IMR-90 (cell line): ENCODE data around the gene CDH22. TPM values are rescaled to one million over a fixed set of nuclear protein-coding genes. Genes with fewer than 3 reads are reported as not detected.

ENCODE experiments used
- ATAC-seq: fragments of 200-7000 bp; cut with Tn5 transposase; 2 replicates; pipeline ENCODE4 v1.9.1; 2020; ENCODE audit warnings: low read depth, mild to moderate bottlenecking, moderate library complexity
- BruUV-seq: library from RNA; stranded (reverse); fragments of 400-500 nt; replicated peaks from 2 replicates; lab custom pipeline; 2021; lab: Mats Ljungman, UMichigan
- CTCF ChIA-PET: fragments of 300-600 bp; formaldehyde crosslinking; extraction: SDS; loops from one replicate; lab custom pipeline; 2021; ENCODE audit warnings: antibody characterized with exemption; lab: Yijun Ruan, JAX
- POLR2A ChIA-PET: fragments of 300-600 bp; sonication (Branson Sonifier 250); formaldehyde crosslinking; loops from one replicate; lab custom pipeline; 2022; ENCODE audit warnings: antibody characterized with exemption; ENCODE audit not compliant: unreplicated experiment; lab: Charles Lee
- DNase-seq: peaks from one replicate; pipeline ENCODE4 v3.0.0; 2013
- H2AFZ ChIP-seq: replicated peaks from 2 replicates; pipeline ENCODE3; 2013; ENCODE audit warnings: low read length, mild to moderate bottlenecking; ENCODE audit not compliant: poor library complexity
- H2AK5ac ChIP-seq: 2 replicates; pipeline ENCODE4 v1.6.1; 2013; ENCODE audit warnings: low read depth, low read length, inconsistent platforms
- H2AK9ac ChIP-seq: replicated peaks from 2 replicates; pipeline ENCODE3; 2013; ENCODE audit warnings: mild to moderate bottlenecking, low read depth, low read length, moderate library complexity; ENCODE audit not compliant: poor library complexity
- H2BK120ac ChIP-seq: 2 replicates; pipeline ENCODE4 v1.6.1; 2013; ENCODE audit warnings: low read depth, low read length, inconsistent platforms
- H2BK15ac ChIP-seq: 3 replicates; pipeline ENCODE4 v1.6.1; 2013; ENCODE audit warnings: low read depth, low read length, inconsistent platforms
- H2BK20ac ChIP-seq: 2 replicates; pipeline ENCODE4 v1.6.1; 2013; ENCODE audit warnings: low read depth, mild to moderate bottlenecking, inconsistent platforms, low read length, moderate library complexity
- H2BK5ac ChIP-seq: 2 replicates; pipeline ENCODE4 v1.6.1; 2013; ENCODE audit warnings: mild to moderate bottlenecking, low read depth, low read length, inconsistent platforms; ENCODE audit not compliant: poor library complexity, severe bottlenecking
- H3K14ac ChIP-seq: replicated peaks from 2 replicates; pipeline ENCODE4 v1.6.1; 2013; ENCODE audit warnings: low read depth, low read length, inconsistent platforms
- H3K18ac ChIP-seq: 2 replicates; pipeline ENCODE4 v1.6.1; 2013; ENCODE audit warnings: low read depth, low read length, control low read depth
- H3K23ac ChIP-seq: 2 replicates; pipeline ENCODE4 v1.6.1; 2013; ENCODE audit warnings: low read depth, low read length, inconsistent platforms
- H3K27ac ChIP-seq: 2 replicates; pipeline ENCODE4 v1.5.1; 2013; ENCODE audit warnings: mild to moderate bottlenecking, control low read depth, low read length; ENCODE audit not compliant: insufficient read depth
- H3K27me3 ChIP-seq: 2 replicates; pipeline ENCODE4 v1.6.1; 2013; ENCODE audit warnings: low read length; ENCODE audit not compliant: control insufficient read depth, insufficient read depth
- H3K36me3 ChIP-seq: 2 replicates; pipeline ENCODE4 v1.6.1; 2013; ENCODE audit warnings: low read length, mixed read lengths; ENCODE audit not compliant: control insufficient read depth, insufficient read depth
- H3K4ac ChIP-seq: 2 replicates; pipeline ENCODE4 v1.6.1; 2013; ENCODE audit warnings: low read depth, low read length, inconsistent platforms
- H3K4me1 ChIP-seq: 2 replicates; pipeline ENCODE4 v1.6.1; 2013; ENCODE audit warnings: low read length, mixed read lengths; ENCODE audit not compliant: control insufficient read depth, insufficient read depth
- H3K4me2 ChIP-seq: 2 replicates; pipeline ENCODE4 v1.6.1; 2013; ENCODE audit warnings: low read depth, mild to moderate bottlenecking, control low read depth, low read length, moderate library complexity
- H3K4me3 ChIP-seq: 2 replicates; pipeline ENCODE4 v1.5.1; 2013; ENCODE audit warnings: low read depth, mild to moderate bottlenecking, control low read depth, low read length, moderate library complexity; ENCODE audit not compliant: insufficient read depth
- H3K56ac ChIP-seq: 2 replicates; pipeline ENCODE4 v1.6.1; 2013; ENCODE audit warnings: low read length, inconsistent platforms; ENCODE audit not compliant: insufficient read depth; ENCODE audit errors: extremely low read depth
- H3K79me1 ChIP-seq, 2 experiments: 2 replicates each; pipeline ENCODE4 v1.6.1; 2013; ENCODE audit warnings: low read length in 2 of 2, inconsistent platforms in 1 of 2, low read depth in 1 of 2
- H3K9ac ChIP-seq: 2 replicates; pipeline ENCODE4 v1.6.1; 2013; ENCODE audit warnings: low read depth, low read length, control low read depth
- H3K9me1 ChIP-seq: 2 replicates; pipeline ENCODE4 v1.6.1; 2013; ENCODE audit warnings: low read length, inconsistent platforms; ENCODE audit not compliant: insufficient read depth
- H3K9me3 ChIP-seq: 2 replicates; pipeline ENCODE4 v1.6.1; 2013; ENCODE audit warnings: low read length; ENCODE audit not compliant: control insufficient read depth, insufficient read depth
- H4K20me1 ChIP-seq: 2 replicates; pipeline ENCODE4 v1.6.1; 2013; ENCODE audit warnings: low read length, inconsistent platforms; ENCODE audit not compliant: insufficient read depth
- H4K5ac ChIP-seq: 2 replicates; pipeline ENCODE4 v1.6.1; 2013; ENCODE audit warnings: mild to moderate bottlenecking, low read depth, low read length, control low read depth
- H4K8ac ChIP-seq, 2 experiments: 2 replicates each; pipeline ENCODE4 v1.6.1; 2013; ENCODE audit warnings: low read depth in 2 of 2, low read length in 2 of 2, control low read depth in 1 of 2, inconsistent platforms in 1 of 2
- H4K91ac ChIP-seq: 2 replicates; pipeline ENCODE4 v1.6.1; 2013; ENCODE audit warnings: low read depth, low read length, inconsistent platforms; ENCODE audit not compliant: insufficient read depth
- BHLHE40 ChIP-seq: fragments of 150-350 bp; IDR thresholded peaks from 2 replicates; pipeline ENCODE4 v1.6.1; 2016; ENCODE audit warnings: mild to moderate bottlenecking, low read depth, low read length
- CEBPB ChIP-seq: IDR thresholded peaks from 2 replicates; pipeline ENCODE4 v1.6.1; 2012; ENCODE audit warnings: low read depth, low read length, improper control_type of control experiment
- CHD1 ChIP-seq: IDR thresholded peaks from 2 replicates; pipeline ENCODE4 v1.6.1; 2012; ENCODE audit warnings: low read depth, low read length, improper control_type of control experiment
- CTCF ChIP-seq: conservative IDR thresholded peaks from 2 replicates; pipeline ENCODE4 v1.5.1; 2012; ENCODE audit warnings: mild to moderate bottlenecking, low read depth, low read length, improper control_type of control experiment
- ELK1 ChIP-seq: fragments of 150-350 bp; IDR thresholded peaks from 2 replicates; pipeline ENCODE4 v1.6.1; 2016; ENCODE audit warnings: low read depth, mild to moderate bottlenecking, low read length, moderate library complexity, borderline replicate concordance
- FOS ChIP-seq: fragments of 150-350 bp; IDR thresholded peaks from 2 replicates; pipeline ENCODE4 v1.6.1; 2016; ENCODE audit warnings: low read depth, low read length
- MAZ ChIP-seq: IDR thresholded peaks from 2 replicates; pipeline ENCODE4 v1.6.1; 2012; ENCODE audit warnings: low read depth, mild to moderate bottlenecking, low read length, improper control_type of control experiment, moderate library complexity, borderline replicate concordance
- MXI1 ChIP-seq: IDR thresholded peaks from 2 replicates; pipeline ENCODE4 v1.6.1; 2012; ENCODE audit warnings: low read depth, mild to moderate bottlenecking, low read length, moderate library complexity, borderline replicate concordance
- POLR2A ChIP-seq: IDR thresholded peaks from 2 replicates; pipeline ENCODE4 v1.6.1; 2012; ENCODE audit warnings: mild to moderate bottlenecking, low read depth, low read length
- RCOR1 ChIP-seq: IDR thresholded peaks from 2 replicates; pipeline ENCODE4 v1.6.1; 2012; ENCODE audit warnings: mild to moderate bottlenecking, low read length, improper control_type of control experiment; ENCODE audit not compliant: insufficient replicate concordance
- RFX5 ChIP-seq: IDR thresholded peaks from 2 replicates; pipeline ENCODE4 v1.8.0; 2012; ENCODE audit warnings: low read depth, mild to moderate bottlenecking, low read length, moderate library complexity
- SMC3 ChIP-seq: fragments of 150-350 bp; IDR thresholded peaks from 2 replicates; pipeline ENCODE4 v1.6.1; 2016; ENCODE audit warnings: low read depth, mild to moderate bottlenecking, antibody characterized with exemption, low read length, moderate library complexity
- WGBS, 2 experiments: methylation state at CpG; one replicate each; pipeline versions ENCODE4 v1.1.5 to v1.1.7; 2013; ENCODE audit warnings: missing lambda C conversion rate in 2 of 2; ENCODE audit not compliant: insufficient read length in 1 of 2; ENCODE audit errors: extremely low coverage in 2 of 2; 5-methylcytosine and 5-hydroxymethylcytosine counted together
- dilution Hi-C: fragments of 300-500 bp; cut with HindIII; formaldehyde crosslinking; loops from one replicate; pipeline ENCODE4 v1.14.3; 2018; ENCODE audit warnings: low sequenced_read_pairs; ENCODE audit not compliant: unreplicated experiment
- in situ Hi-C: fragments of 300-500 bp; cut with MboI; formaldehyde crosslinking; loops from 3 replicates; pipeline ENCODE4 v1.14.3; 2019; ENCODE audit warnings: low sequenced_read_pairs, inconsistent platforms, mixed read lengths
- intact Hi-C: fragments of 100-400 bp; cut with micrococcal nuclease; formaldehyde crosslinking; loops from 2 replicates; pipeline ENCODE4 v1.10.0; 2022
- polyA plus RNA-seq, 3 experiments: library from polyadenylated mRNA; depleted of rRNA; stranded (reverse); fragments of >200 nt; gene quantifications; 2 replicates each; pipeline ENCODE4 v1.2.3, GENCODE V29; 2012; ENCODE audit warnings: low replicate concordance in 1 of 3
- total RNA-seq: library from RNA; depleted of rRNA; stranded (reverse); fragments of >200 nt; gene quantifications from 2 replicates; pipeline ENCODE4 v1.2.3, GENCODE V29; 2012

CDH22 gene
- total and polyA plus RNA-seq, 2 of the 4 experiments (the other 2 are of a cell fraction) = not detected

DNA sequence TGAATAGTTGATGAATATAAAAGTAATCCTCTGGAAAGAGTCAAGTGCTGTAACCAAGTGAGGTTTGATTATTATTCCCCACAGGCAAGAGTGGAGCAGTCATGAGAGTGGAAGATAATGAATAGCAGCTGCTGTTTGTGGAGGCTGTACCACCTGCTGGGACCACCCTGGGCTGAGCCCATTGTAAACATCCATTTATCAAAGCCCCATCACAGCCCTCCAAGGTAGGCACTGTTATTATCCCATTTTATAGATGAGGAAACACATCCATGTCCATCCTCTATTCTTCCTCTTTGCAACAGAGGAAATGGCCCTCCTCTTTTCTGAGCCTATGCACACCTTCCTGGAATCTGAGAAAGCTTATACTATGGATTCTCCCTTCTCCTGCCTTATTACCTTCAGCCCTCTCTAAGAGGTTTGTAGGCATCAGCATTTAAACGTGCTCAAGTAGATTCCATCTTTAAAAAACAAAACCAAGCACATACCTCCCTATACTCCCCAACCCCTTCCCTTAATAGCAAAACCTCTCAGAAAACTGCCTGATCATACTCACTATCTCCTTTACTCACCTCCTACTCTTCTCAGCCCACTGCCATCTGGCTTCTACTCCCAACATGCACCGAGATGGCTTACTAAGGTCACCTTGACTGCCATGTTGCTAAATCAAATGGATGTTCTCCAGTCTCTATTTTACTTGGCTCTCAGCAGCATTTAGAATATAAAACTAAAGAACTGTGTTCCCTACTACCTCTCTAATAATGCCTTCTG, 37.1 kb downstream of the CDH22 start:
- WGBS, 2 experiments = 0% methylated on average over 1 of the region's 2 CpGs; no CpG with 5 or more reads in 1 of the 2 experiments
- no peak overlapping the region for H3K4me2 ChIP-seq
- H4K91ac ChIP-seq = no peak overlapping the region
- no peak overlapping the region for H2AFZ ChIP-seq
- no peak overlapping the region for H3K56ac ChIP-seq
- no peak overlapping the region for H3K9ac ChIP-seq
- ChIA-PET POLR2A (no interaction called here), CTCF (no interaction called here)
- ATAC-seq (no peak), DNase-seq (no peak)
- no peak overlapping the region for H4K8ac ChIP-seq
- no peaks in the 10 kb centered on the region for H3K9me1 ChIP-seq
- H3K27me3 ChIP-seq = peaks cover 18% of the 10 kb centered on the region
- in situ Hi-C loops = no loop called here
- intact Hi-C loops = no loop called here
- H3K4ac ChIP-seq = no peak overlapping the region
- H2BK15ac ChIP-seq = no peak overlapping the region
- no peaks in the 10 kb centered on the region for H3K4me1 ChIP-seq
- no peak overlapping the region for H2BK120ac ChIP-seq
- no peak overlapping the region for H3K23ac ChIP-seq
- TF ChIP-seq BHLHE40 (no peak), ELK1 (no peak), SMC3 (no peak), CTCF (no peak), RCOR1 (no peak), MAZ (no peak), CEBPB (no peak), FOS (no peak), MXI1 (no peak), CHD1 (no peak), POLR2A (no peak), RFX5 (no peak)
- H3K4me3 ChIP-seq = no peak overlapping the region
- no peaks in the 10 kb centered on the region for H3K79me1 ChIP-seq
- H3K14ac ChIP-seq = no peak overlapping the region
- no peak overlapping the region for H2BK20ac ChIP-seq
- no peak overlapping the region for H4K5ac ChIP-seq
- no peaks in the 10 kb centered on the region for H3K36me3 ChIP-seq
- no peak overlapping the region for H2BK5ac ChIP-seq
- no TSS peak for BruUV-seq
- H3K27ac ChIP-seq = no peak overlapping the region
- H4K20me1 ChIP-seq = no peaks in the 10 kb centered on the region
- H2AK9ac ChIP-seq = no peak overlapping the region
- dilution Hi-C loops = no loop called here
- no peak overlapping the region for H3K18ac ChIP-seq
- no peak overlapping the region for H2AK5ac ChIP-seq
- no peaks in the 10 kb centered on the region for H3K9me3 ChIP-seq
